ENCODE data around the gene DNAJB6. TPM values are rescaled to one million over a fixed set of nuclear protein-coding genes. Genes with fewer than 3 reads are reported as not detected.
A peak's percentile ranks its signal among the peaks of the same experiment; 100 is the strongest.

The DNAJB6 gene
- total and polyA plus RNA-seq, 3 experiments from 2014 or later: 121 to 147 (median 124) TPM

DNA sequence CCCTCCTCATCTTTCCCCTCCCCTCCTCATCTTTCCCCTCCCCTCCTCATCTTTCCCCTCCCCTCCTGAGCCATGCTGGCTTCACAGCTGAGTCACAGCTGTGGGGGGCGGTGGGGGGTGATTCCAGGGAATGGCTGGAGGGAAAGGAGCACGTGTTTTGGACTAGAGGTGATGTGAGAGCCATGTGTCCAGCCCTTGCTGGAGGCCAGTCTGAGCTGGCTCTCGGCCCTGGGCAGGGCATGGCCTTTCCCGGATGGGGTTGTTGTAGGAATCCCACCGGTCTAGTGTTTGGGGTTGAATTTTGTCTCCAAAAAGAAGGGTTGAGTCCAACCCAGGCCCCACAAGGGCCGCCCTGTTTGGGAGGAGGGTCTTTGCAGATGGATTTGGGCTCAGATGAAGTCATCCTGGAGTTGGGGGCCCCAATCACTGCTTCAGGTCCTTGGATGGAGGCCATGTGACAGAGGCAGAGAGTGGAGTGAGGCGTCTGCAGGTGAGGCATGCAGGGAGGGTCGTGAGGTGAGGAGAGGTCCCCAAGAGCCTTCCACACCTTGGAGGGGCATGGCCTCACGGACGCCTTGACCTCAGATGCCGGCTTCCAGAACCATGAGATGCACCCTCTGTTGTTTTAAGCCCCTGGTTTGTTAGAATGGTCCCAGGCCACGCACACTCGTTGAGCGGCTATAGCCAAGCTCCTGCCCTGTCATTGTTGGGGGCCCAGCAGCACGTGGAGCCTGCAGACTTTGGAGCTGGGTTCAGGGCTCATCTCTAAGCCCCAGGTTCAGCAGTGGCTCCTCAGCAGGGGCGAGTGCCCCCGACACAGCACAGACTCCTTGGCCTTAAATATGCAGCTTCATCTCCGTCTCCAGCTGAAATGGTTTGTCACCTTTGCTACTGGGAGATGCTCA is 101.6 kb downstream of the DNAJB6 start:
- H3K27me3 ChIP-seq (ENCODE audit: insufficient read depth, low read length, poor library complexity, severe bottlenecking): no peaks in the 10 kb centered on the region
- H3K36me3 ChIP-seq (ENCODE audit: insufficient read depth, low read length): no peaks in the 10 kb centered on the region
- Mint-ChIP-seq H3K4me3 (no peak overlapping the region), H3K27ac (no peak overlapping the region), H3K36me3 (no peaks in the 10 kb centered on the region), H3K27me3 (peaks cover 0 to 9% of the 10 kb centered on the region in 2 donors), H3K9me3 (no peaks in the 10 kb centered on the region), H3K4me1 (peaks cover 3 to 4% (median 3%) of the 10 kb centered on the region in 3 donors)
- no peaks in the 10 kb centered on the region for H3K9me3 ChIP-seq (ENCODE audit: low read length)
- H3K4me1 ChIP-seq (ENCODE audit: insufficient read depth, low read length): no peaks in the 10 kb centered on the region
- H3K27ac ChIP-seq (ENCODE audit: low read depth, low read length): no peak overlapping the region
- H3K4me3 ChIP-seq (ENCODE audit: low read length): no peak overlapping the region
- no peak for DNase-seq
- CTCF ChIA-PET: no interaction called here
- POLR2A ChIA-PET: no interaction called here

GRCh38 chr7:157439149-157439548 is 102.3 kb downstream of the DNAJB6 start:
- Histone ChIP-seq H3K27me3 (ENCODE audit: insufficient read depth, low read length, poor library complexity, severe bottlenecking) (no peaks in the 10 kb centered on the region), H3K4me3 (ENCODE audit: low read length) (no peak overlapping the region), H3K36me3 (ENCODE audit: insufficient read depth, low read length) (no peaks in the 10 kb centered on the region), H3K27ac (ENCODE audit: low read depth, low read length) (no peak overlapping the region), H3K4me1 (ENCODE audit: insufficient read depth, low read length) (no peaks in the 10 kb centered on the region), H3K9me3 (ENCODE audit: low read length) (no peaks in the 10 kb centered on the region)
- H3K4me3 Mint-ChIP-seq: peak overlapping the region in 1 of 7 donors; percentile 8
- H3K27me3 Mint-ChIP-seq: peaks cover 3 to 9% of the 10 kb centered on the region in 2 donors
- H3K36me3 Mint-ChIP-seq: no peaks in the 10 kb centered on the region
- H3K4me1 Mint-ChIP-seq: no peaks in the 10 kb centered on the region
- no peaks in the 10 kb centered on the region for H3K9me3 Mint-ChIP-seq
- ChIA-PET POLR2A (no interaction called here), CTCF (no interaction called here)
- H3K27ac Mint-ChIP-seq: peak overlapping the region in 2 of 8 donors; percentile 60 to 83
- no peak for DNase-seq

DNA sequence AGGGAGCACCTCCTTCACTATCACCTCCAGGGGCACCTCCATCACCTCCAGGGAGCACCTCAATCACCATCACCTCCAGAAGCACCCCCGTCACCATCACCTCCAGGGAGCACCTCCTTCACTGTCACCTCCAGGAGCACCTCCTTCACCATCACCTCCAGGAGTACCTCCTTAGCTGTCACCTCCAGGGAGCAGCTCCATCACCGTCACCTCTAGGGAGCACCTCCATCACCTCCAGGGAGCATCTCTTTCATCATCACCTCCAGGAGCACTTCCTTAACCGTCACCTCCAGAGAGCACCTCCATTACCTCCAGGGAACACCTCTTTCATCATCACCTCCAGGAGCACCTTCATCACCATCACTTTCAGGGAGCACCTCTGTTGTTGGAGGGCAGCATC is 103.0 kb downstream of the DNAJB6 start:
- no peaks in the 10 kb centered on the region for H3K9me3 ChIP-seq (ENCODE audit: low read length)
- Mint-ChIP-seq H3K4me1 (no peaks in the 10 kb centered on the region), H3K4me3 (no peak overlapping the region), H3K36me3 (no peaks in the 10 kb centered on the region), H3K27me3 (peaks cover 3 to 9% of the 10 kb centered on the region in 2 donors), H3K9me3 (no peaks in the 10 kb centered on the region), H3K27ac (peak overlapping the region in 1 of 8 donors; percentile 72)
- no peak overlapping the region for H3K4me3 ChIP-seq (ENCODE audit: low read length)
- no peaks in the 10 kb centered on the region for H3K36me3 ChIP-seq (ENCODE audit: insufficient read depth, low read length)
- no peaks in the 10 kb centered on the region for H3K27me3 ChIP-seq (ENCODE audit: insufficient read depth, low read length, poor library complexity, severe bottlenecking)
- no peak overlapping the region for H3K27ac ChIP-seq (ENCODE audit: low read depth, low read length)
- DNase-seq: no peak
- ChIA-PET POLR2A (no interaction called here), CTCF (no interaction called here)
- no peaks in the 10 kb centered on the region for H3K4me1 ChIP-seq (ENCODE audit: insufficient read depth, low read length)

GRCh38 chr7:157440346-157441022 is 103.7 kb downstream of the DNAJB6 start:
- Mint-ChIP-seq H3K27ac (peak overlapping the region in 1 of 8 donors; percentile 47), H3K27me3 (peaks cover 3 to 9% of the 10 kb centered on the region in 2 donors), H3K36me3 (no peaks in the 10 kb centered on the region), H3K9me3 (no peaks in the 10 kb centered on the region), H3K4me1 (no peaks in the 10 kb centered on the region), H3K4me3 (no peak overlapping the region)
- H3K27me3 ChIP-seq (ENCODE audit: insufficient read depth, low read length, poor library complexity, severe bottlenecking): no peaks in the 10 kb centered on the region
- ChIA-PET POLR2A (no interaction called here), CTCF (no interaction called here)
- no peaks in the 10 kb centered on the region for H3K4me1 ChIP-seq (ENCODE audit: insufficient read depth, low read length)
- no peak for DNase-seq
- H3K4me3 ChIP-seq (ENCODE audit: low read length): no peak overlapping the region
- no peak overlapping the region for H3K27ac ChIP-seq (ENCODE audit: low read depth, low read length)
- H3K9me3 ChIP-seq (ENCODE audit: low read length): no peaks in the 10 kb centered on the region
- H3K36me3 ChIP-seq (ENCODE audit: insufficient read depth, low read length): no peaks in the 10 kb centered on the region

GRCh38 chr7:157441023-157441399 is 104.2 kb downstream of the DNAJB6 start:
- no peak overlapping the region for H3K4me3 Mint-ChIP-seq
- Histone ChIP-seq H3K27ac (ENCODE audit: low read depth, low read length) (no peak overlapping the region), H3K36me3 (ENCODE audit: insufficient read depth, low read length) (no peaks in the 10 kb centered on the region), H3K4me3 (ENCODE audit: low read length) (no peak overlapping the region), H3K4me1 (ENCODE audit: insufficient read depth, low read length) (no peaks in the 10 kb centered on the region), H3K9me3 (ENCODE audit: low read length) (no peaks in the 10 kb centered on the region), H3K27me3 (ENCODE audit: insufficient read depth, low read length, poor library complexity, severe bottlenecking) (no peaks in the 10 kb centered on the region)
- no peaks in the 10 kb centered on the region for H3K9me3 Mint-ChIP-seq
- ChIA-PET POLR2A (no interaction called here), CTCF (no interaction called here)
- no peaks in the 10 kb centered on the region for H3K36me3 Mint-ChIP-seq
- H3K27ac Mint-ChIP-seq: no peak overlapping the region
- no peak for DNase-seq
- H3K4me1 Mint-ChIP-seq: no peaks in the 10 kb centered on the region
- H3K27me3 Mint-ChIP-seq: peaks cover 3 to 9% of the 10 kb centered on the region in 2 donors

- CTCF ChIA-PET: no interaction called here
Measured at GRCh38 chr7:157442456-157442855, 105.7 kb downstream of the DNAJB6 start.

GRCh38 chr7:157442993-157443831 is 106.4 kb downstream of the DNAJB6 start:
- Mint-ChIP-seq H3K27me3 (peaks cover 3 to 5% of the 10 kb centered on the region in 2 donors), H3K27ac (no peak overlapping the region), H3K4me3 (no peak overlapping the region), H3K4me1 (no peaks in the 10 kb centered on the region), H3K36me3 (no peaks in the 10 kb centered on the region), H3K9me3 (no peaks in the 10 kb centered on the region)
- no peak overlapping the region for H3K4me3 ChIP-seq (ENCODE audit: low read length)
- H3K36me3 ChIP-seq (ENCODE audit: insufficient read depth, low read length): no peaks in the 10 kb centered on the region
- no peak for DNase-seq
- H3K27me3 ChIP-seq (ENCODE audit: insufficient read depth, low read length, poor library complexity, severe bottlenecking): no peaks in the 10 kb centered on the region
- H3K4me1 ChIP-seq (ENCODE audit: insufficient read depth, low read length): no peaks in the 10 kb centered on the region
- H3K27ac ChIP-seq (ENCODE audit: low read depth, low read length): no peak overlapping the region
- CTCF ChIA-PET: no interaction called here
- H3K9me3 ChIP-seq (ENCODE audit: low read length): no peaks in the 10 kb centered on the region
- POLR2A ChIA-PET: no interaction called here

More at GRCh38 chr7:157442456-157442855, 105.7 kb downstream of the DNAJB6 start:
- Histone ChIP-seq H3K4me3 (ENCODE audit: low read length) (no peak overlapping the region), H3K27ac (ENCODE audit: low read depth, low read length) (no peak overlapping the region), H3K36me3 (ENCODE audit: insufficient read depth, low read length) (no peaks in the 10 kb centered on the region), H3K27me3 (ENCODE audit: insufficient read depth, low read length, poor library complexity, severe bottlenecking) (no peaks in the 10 kb centered on the region), H3K4me1 (ENCODE audit: insufficient read depth, low read length) (no peaks in the 10 kb centered on the region), H3K9me3 (ENCODE audit: low read length) (no peaks in the 10 kb centered on the region)
- no peak for DNase-seq
- Mint-ChIP-seq H3K4me3 (no peak overlapping the region), H3K27me3 (peaks cover 3 to 8% of the 10 kb centered on the region in 2 donors), H3K9me3 (no peaks in the 10 kb centered on the region), H3K4me1 (no peaks in the 10 kb centered on the region), H3K27ac (no peak overlapping the region), H3K36me3 (no peaks in the 10 kb centered on the region)
- POLR2A ChIA-PET: no interaction called here
